Upper lobe of right lung (tissue), 1 donor: ENCODE measurements around the gene S1PR3. TPM values are rescaled to one million over a fixed set of nuclear protein-coding genes. Genes with fewer than 3 reads are reported as not detected.

Experiments
- ATAC-seq: fragments of 200-7000 bp; cut with Tn5 transposase; one replicate; pipeline ENCODE4 v1.9.1; 2020; ENCODE audit warnings: mild to moderate bottlenecking, moderate library complexity
- DNase-seq: peaks from one replicate; pipeline ENCODE4 v3.0.0-alpha.2; 2020
- H3K27ac ChIP-seq: fragments of 200-600 bp; one replicate; pipeline ENCODE4 v1.8.0; 2022
- H3K27me3 ChIP-seq: fragments of 200-600 bp; one replicate; pipeline ENCODE4 v1.8.0; 2022; ENCODE audit warnings: mild to moderate bottlenecking
- H3K36me3 ChIP-seq: fragments of 200-600 bp; one replicate; pipeline ENCODE4 v1.8.0; 2022
- H3K4me1 ChIP-seq: fragments of 200-600 bp; one replicate; pipeline ENCODE4 v1.8.0; 2022
- H3K4me3 ChIP-seq: fragments of 200-600 bp; one replicate; pipeline ENCODE4 v1.8.0; 2022; ENCODE audit warnings: mild to moderate bottlenecking
- H3K9me3 ChIP-seq: fragments of 200-600 bp; one replicate; pipeline ENCODE4 v1.8.0; 2022
- CTCF ChIP-seq: fragments of 200-600 bp; IDR thresholded peaks from one replicate; pipeline ENCODE4 v1.8.0; 2022; ENCODE audit warnings: antibody characterized with exemption
- intact Hi-C: fragments of 100-400 bp; cut with DNase I; formaldehyde crosslinking; loops from one replicate; pipeline ENCODE4 v1.11.0; 2022
- total RNA-seq: library from RNA; stranded (reverse); fragmentation: NEBNext Ultra II Directional; extraction: Animal tissue kit (Norgen Biotek cat#: 25700); gene quantifications from one replicate; pipeline ENCODE4 v1.2.1, GENCODE V29; 2021
- donor health status: DM: no; HTN: yes; CAD: no; lungs with severe emphysema.

S1PR3 gene
- total RNA-seq, 1 donor from 2014 or later = 10.2 TPM

- no peak overlapping the region for H3K4me3 ChIP-seq
- no peak overlapping the region for H3K27ac ChIP-seq
- ATAC-seq (no peak), DNase-seq (no peak)
- H3K27me3 ChIP-seq = no peaks in the 10 kb centered on the region
- no peak for TF ChIP-seq CTCF
- peaks cover 18% of the 10 kb centered on the region for H3K4me1 ChIP-seq
- H3K9me3 ChIP-seq = no peaks in the 10 kb centered on the region
- no peaks in the 10 kb centered on the region for H3K36me3 ChIP-seq
- intact Hi-C loops = no loop called here
Measured at GRCh38 chr9:89001917-89002540, 10.8 kb downstream of the S1PR3 start.

GRCh38 chr9:89002987-89003386 lies 11.7 kb downstream of the S1PR3 start:
- no peak for TF ChIP-seq CTCF
- ATAC-seq (no peak), DNase-seq (no peak)
- Histone ChIP-seq H3K27ac (no peak overlapping the region), H3K4me1 (peaks cover 18% of the 10 kb centered on the region), H3K27me3 (no peaks in the 10 kb centered on the region), H3K4me3 (no peak overlapping the region), H3K9me3 (no peaks in the 10 kb centered on the region), H3K36me3 (no peaks in the 10 kb centered on the region)
- intact Hi-C loops = no loop called here

- TF ChIP-seq CTCF = no peak
- Histone ChIP-seq H3K4me3 (no peak overlapping the region), H3K27me3 (no peaks in the 10 kb centered on the region), H3K9me3 (no peaks in the 10 kb centered on the region), H3K27ac (no peak overlapping the region), H3K36me3 (no peaks in the 10 kb centered on the region), H3K4me1 (peaks cover 10% of the 10 kb centered on the region)
- ATAC-seq = no peak
- intact Hi-C loops = no loop called here
- no peak for DNase-seq
Measured at GRCh38 chr9:89005323-89005722, 14.1 kb downstream of the S1PR3 start.

- Histone ChIP-seq H3K4me1 (peaks cover under 1% of the 10 kb centered on the region), H3K27me3 (no peaks in the 10 kb centered on the region), H3K27ac (no peak overlapping the region), H3K9me3 (no peaks in the 10 kb centered on the region), H3K36me3 (no peaks in the 10 kb centered on the region), H3K4me3 (no peak overlapping the region)
- ATAC-seq (no peak), DNase-seq (no peak)
- intact Hi-C loops = no loop called here
- no peak for TF ChIP-seq CTCF
Measured at GRCh38 chr9:89006267-89006666, 15.0 kb downstream of the S1PR3 start.

- Histone ChIP-seq H3K4me3 (no peak overlapping the region), H3K36me3 (no peaks in the 10 kb centered on the region), H3K9me3 (no peaks in the 10 kb centered on the region), H3K27ac (no peak overlapping the region), H3K4me1 (no peaks in the 10 kb centered on the region), H3K27me3 (no peaks in the 10 kb centered on the region)
- DNase-seq (no peak), ATAC-seq (no peak)
- TF ChIP-seq CTCF = no peak
- intact Hi-C loops = no loop called here
Measured at GRCh38 chr9:89006996-89007967, 16.0 kb downstream of the S1PR3 start.
